KMS-11 (cell line): ENCODE measurements around the gene PDE1C.

Experiments used
- H2AFZ ChIP-seq: fragments of 200-600 bp; sonication (generic); 2 replicates; pipeline ENCODE4 v1.6.1; 2016; ENCODE audit warnings: antibody characterized with exemption, mixed run types, low read depth
- H3K27ac ChIP-seq: fragments of 200-600 bp; sonication (generic); 2 replicates; pipeline ENCODE4 v1.6.1; 2016; ENCODE audit warnings: mild to moderate bottlenecking, mixed run types
- H3K27me3 ChIP-seq: fragments of 200-600 bp; sonication (generic); 2 replicates; pipeline ENCODE4 v1.6.1; 2017; ENCODE audit warnings: mild to moderate bottlenecking, low read depth, mixed run types, moderate library complexity; ENCODE audit not compliant: insufficient read depth
- H3K36me3 ChIP-seq: fragments of 200-600 bp; sonication (generic); 2 replicates; pipeline ENCODE4 v1.6.1; 2017; ENCODE audit warnings: mild to moderate bottlenecking, mixed run types; ENCODE audit not compliant: insufficient read depth
- H3K4me1 ChIP-seq: fragments of 200-600 bp; sonication (generic); 2 replicates; pipeline ENCODE4 v1.6.1; 2016; ENCODE audit warnings: mild to moderate bottlenecking, low read depth, mixed run types; ENCODE audit not compliant: poor library complexity, severe bottlenecking
- H3K4me2 ChIP-seq: fragments of 200-600 bp; sonication (generic); 2 replicates; pipeline ENCODE4 v1.7.0; 2016; ENCODE audit warnings: mild to moderate bottlenecking, mixed run types
- H3K4me3 ChIP-seq: fragments of 200-600 bp; sonication (generic); IDR thresholded peaks from 2 replicates; pipeline ENCODE4 v1.6.1; 2017; ENCODE audit warnings: low read depth, low read length, mixed read lengths; ENCODE audit not compliant: insufficient read depth
- H3K79me2 ChIP-seq: fragments of 200-600 bp; sonication (generic); 2 replicates; pipeline ENCODE4 v1.6.1; 2016; ENCODE audit warnings: low read depth, mixed run types; ENCODE audit not compliant: insufficient read depth
- H3K9ac ChIP-seq: fragments of 200-600 bp; sonication (generic); 2 replicates; pipeline ENCODE4 v1.6.1; 2016; ENCODE audit warnings: mild to moderate bottlenecking, mixed run types
- H4K20me1 ChIP-seq: fragments of 200-600 bp; sonication (generic); 2 replicates; pipeline ENCODE4 v1.6.1; 2016; ENCODE audit warnings: mild to moderate bottlenecking, mixed run types; ENCODE audit not compliant: insufficient read depth
- TF ChIP-seq, protein P1 (sequence below): fragments of 200-600 bp; sonication (generic); conservative IDR thresholded peaks from 2 replicates; pipeline ENCODE4 v1.6.1; 2017; ENCODE audit warnings: low read depth, mild to moderate bottlenecking, antibody characterized with exemption, low read length, moderate library complexity, mixed read lengths

PDE1C gene

DNA sequence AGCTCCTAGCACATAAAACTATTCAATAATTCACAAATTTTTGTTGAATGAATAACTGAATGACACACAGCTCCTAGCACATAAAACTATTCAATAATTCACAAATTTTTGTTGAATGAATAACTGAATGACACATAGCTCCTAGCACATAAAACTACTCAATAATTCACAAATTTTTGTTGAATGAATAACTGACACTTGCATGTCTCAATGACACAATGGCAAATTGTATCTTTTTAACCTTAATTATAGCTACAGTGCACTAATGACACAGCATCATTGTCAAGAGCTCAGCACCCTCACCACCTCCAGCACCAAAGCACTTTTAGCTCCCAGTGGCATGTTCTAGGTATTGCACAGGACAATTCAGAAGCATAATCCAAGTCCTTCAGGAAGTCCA lies 131.6 kb downstream of the PDE1C start:
- H3K9ac ChIP-seq, result no peak overlapping the region
- H2AFZ ChIP-seq, result no peak overlapping the region
- H3K27ac ChIP-seq, result no peak overlapping the region
- H3K4me1 ChIP-seq, result no peaks in the 10 kb centered on the region
- no peaks in the 10 kb centered on the region for H3K27me3 ChIP-seq
- no peaks in the 10 kb centered on the region for H4K20me1 ChIP-seq
- TF ChIP-seq, protein P1, sequence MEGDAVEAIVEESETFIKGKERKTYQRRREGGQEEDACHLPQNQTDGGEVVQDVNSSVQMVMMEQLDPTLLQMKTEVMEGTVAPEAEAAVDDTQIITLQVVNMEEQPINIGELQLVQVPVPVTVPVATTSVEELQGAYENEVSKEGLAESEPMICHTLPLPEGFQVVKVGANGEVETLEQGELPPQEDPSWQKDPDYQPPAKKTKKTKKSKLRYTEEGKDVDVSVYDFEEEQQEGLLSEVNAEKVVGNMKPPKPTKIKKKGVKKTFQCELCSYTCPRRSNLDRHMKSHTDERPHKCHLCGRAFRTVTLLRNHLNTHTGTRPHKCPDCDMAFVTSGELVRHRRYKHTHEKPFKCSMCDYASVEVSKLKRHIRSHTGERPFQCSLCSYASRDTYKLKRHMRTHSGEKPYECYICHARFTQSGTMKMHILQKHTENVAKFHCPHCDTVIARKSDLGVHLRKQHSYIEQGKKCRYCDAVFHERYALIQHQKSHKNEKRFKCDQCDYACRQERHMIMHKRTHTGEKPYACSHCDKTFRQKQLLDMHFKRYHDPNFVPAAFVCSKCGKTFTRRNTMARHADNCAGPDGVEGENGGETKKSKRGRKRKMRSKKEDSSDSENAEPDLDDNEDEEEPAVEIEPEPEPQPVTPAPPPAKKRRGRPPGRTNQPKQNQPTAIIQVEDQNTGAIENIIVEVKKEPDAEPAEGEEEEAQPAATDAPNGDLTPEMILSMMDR, result no peak
- no peaks in the 10 kb centered on the region for H3K79me2 ChIP-seq
- H3K36me3 ChIP-seq, result no peaks in the 10 kb centered on the region
- no peak overlapping the region for H3K4me3 ChIP-seq
- H3K4me2 ChIP-seq, result no peak overlapping the region

DNA sequence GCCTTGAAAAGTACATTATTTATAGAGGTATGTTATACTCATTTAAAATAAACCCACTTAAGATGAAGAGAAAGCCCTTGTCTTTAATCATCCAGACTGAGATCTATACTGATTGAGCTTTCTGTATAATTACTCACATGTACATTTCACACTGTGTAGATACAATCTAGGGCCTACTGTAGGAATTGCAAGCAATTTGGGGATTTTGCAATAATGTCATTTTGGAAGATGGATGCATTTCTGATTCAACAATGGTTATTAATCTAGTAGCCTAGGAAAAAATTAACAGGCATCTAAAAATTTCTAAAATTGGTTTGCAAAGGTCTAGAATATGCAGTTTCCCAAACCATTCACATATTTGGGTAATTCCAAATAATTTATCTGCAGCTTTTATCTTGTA lies 132.2 kb downstream of the PDE1C start:
- H3K9ac ChIP-seq, result no peak overlapping the region
- H3K79me2 ChIP-seq, result no peaks in the 10 kb centered on the region
- H3K4me1 ChIP-seq, result no peaks in the 10 kb centered on the region
- no peak overlapping the region for H3K27ac ChIP-seq
- TF ChIP-seq, protein P1, result no peak
- no peak overlapping the region for H2AFZ ChIP-seq
- no peak overlapping the region for H3K4me2 ChIP-seq
- no peaks in the 10 kb centered on the region for H4K20me1 ChIP-seq
- H3K36me3 ChIP-seq, result no peaks in the 10 kb centered on the region
- no peak overlapping the region for H3K4me3 ChIP-seq
- H3K27me3 ChIP-seq, result no peaks in the 10 kb centered on the region

DNA sequence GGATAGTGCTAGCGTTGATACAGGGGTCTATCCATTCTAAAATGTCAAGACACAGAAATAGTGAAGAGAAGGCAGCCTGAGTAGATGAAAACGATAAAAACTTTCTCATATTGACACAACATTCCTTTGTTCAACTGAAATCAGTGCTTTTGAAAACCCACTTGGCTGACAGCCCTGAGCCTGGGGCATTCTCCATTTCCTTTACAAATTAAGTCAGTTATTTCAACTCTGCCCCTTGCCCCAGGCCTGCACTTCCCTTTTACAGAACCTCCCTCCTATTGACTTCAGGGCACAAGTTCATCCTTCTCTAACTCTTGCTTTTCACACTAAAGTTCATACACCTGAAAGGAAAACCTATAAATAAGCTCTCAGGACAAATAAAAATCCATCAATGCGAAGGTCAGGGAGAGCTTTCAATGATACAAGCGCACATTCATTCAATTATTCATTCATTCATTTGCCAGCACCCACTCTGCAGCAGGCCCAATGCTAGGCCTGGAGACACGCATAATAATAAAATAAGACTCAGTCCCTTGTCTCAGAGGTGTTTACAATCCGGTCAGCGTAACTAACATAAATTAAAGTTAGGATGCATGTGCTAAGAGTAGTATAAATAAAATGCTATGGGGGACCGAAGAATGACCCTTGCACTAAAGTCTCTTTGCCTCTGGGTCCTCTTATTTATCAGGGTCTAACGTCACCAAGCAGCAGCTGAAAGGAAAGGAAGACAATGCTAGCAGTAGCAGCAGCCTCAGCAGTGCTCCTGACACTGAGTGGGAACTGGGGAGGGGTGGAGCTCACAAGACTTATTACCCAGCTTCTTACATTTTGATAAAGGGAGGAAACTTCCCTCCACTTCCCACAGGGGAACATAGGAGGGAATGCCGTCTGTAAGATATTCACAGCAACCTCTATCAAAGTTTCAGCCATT lies 134.8 kb downstream of the PDE1C start:
- Histone ChIP-seq H3K4me3 (no peak overlapping the region), H3K79me2 (no peaks in the 10 kb centered on the region), H3K36me3 (no peaks in the 10 kb centered on the region), H3K4me2 (no peak overlapping the region), H3K27ac (no peak overlapping the region), H3K27me3 (no peaks in the 10 kb centered on the region), H3K9ac (no peak overlapping the region), H3K4me1 (no peaks in the 10 kb centered on the region), H4K20me1 (no peaks in the 10 kb centered on the region), H2AFZ (no peak overlapping the region)
- TF ChIP-seq, protein P1, result no peak

DNA sequence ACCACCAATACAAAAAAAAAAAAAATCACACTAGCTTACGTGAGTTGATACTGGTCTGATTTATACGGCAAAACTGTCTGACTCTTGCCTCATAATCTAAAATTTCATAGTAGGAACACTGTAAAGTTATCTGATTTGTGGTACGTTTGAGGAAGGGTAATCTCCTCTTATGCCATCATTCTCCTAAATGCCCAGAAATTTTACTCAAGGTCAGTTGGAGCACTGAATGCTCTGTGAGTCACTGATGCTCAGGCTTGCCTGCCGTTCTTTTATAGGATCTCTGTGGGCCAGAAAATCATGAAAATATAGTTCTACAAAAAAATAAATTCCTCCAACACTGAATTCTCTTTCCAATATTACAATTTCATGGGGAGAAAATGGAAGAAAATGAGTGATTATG lies 135.7 kb downstream of the PDE1C start:
- Histone ChIP-seq H3K4me2 (no peak overlapping the region), H3K79me2 (no peaks in the 10 kb centered on the region), H3K4me1 (no peaks in the 10 kb centered on the region), H2AFZ (no peak overlapping the region), H3K27ac (no peak overlapping the region), H3K4me3 (no peak overlapping the region), H3K9ac (no peak overlapping the region), H3K27me3 (no peaks in the 10 kb centered on the region), H3K36me3 (no peaks in the 10 kb centered on the region), H4K20me1 (no peaks in the 10 kb centered on the region)
- TF ChIP-seq, protein P1, result no peak
